ENCODE measurements around the gene SIAH2.

DNA sequence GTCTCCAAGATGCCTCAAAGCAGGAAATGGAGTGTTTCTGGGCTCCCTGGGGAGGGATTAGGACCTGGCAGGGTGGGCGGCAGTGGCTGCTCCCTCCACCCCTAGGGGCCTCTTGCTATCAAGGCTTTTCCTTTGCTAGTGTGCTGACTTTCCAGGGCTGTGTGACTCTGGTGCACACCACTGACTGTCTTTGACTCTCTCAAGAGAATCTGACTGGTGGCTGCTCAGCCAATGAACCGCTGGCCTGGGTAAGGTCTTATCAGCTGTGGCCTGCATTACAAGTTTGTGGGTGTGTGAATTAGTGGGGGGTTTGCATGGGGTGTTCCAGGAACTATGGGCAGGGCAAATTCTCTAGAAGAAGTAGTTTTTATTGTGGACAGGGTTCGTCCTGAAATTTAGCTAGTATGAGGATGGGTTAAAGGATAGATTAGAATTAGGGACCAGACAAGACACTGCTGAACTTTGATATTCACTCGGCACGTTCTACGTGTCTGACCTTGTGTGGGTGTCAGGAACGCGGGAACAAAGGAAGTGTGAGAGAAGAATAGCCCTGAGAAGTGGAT, 29.5 kb downstream of the SIAH2 start:
- TF ChIP-seq, protein P1, sequence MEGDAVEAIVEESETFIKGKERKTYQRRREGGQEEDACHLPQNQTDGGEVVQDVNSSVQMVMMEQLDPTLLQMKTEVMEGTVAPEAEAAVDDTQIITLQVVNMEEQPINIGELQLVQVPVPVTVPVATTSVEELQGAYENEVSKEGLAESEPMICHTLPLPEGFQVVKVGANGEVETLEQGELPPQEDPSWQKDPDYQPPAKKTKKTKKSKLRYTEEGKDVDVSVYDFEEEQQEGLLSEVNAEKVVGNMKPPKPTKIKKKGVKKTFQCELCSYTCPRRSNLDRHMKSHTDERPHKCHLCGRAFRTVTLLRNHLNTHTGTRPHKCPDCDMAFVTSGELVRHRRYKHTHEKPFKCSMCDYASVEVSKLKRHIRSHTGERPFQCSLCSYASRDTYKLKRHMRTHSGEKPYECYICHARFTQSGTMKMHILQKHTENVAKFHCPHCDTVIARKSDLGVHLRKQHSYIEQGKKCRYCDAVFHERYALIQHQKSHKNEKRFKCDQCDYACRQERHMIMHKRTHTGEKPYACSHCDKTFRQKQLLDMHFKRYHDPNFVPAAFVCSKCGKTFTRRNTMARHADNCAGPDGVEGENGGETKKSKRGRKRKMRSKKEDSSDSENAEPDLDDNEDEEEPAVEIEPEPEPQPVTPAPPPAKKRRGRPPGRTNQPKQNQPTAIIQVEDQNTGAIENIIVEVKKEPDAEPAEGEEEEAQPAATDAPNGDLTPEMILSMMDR (IDR thresholded peaks at IDR 0.05): no peak
- no peak for TF ChIP-seq POLR2A (IDR thresholded peaks at IDR 0.05)

Measured in right lobe of liver (tissue), 4 donors.